A549 (cell line): Measurements from ENCODE around the gene PLD4. TPM values are rescaled to one million over a fixed set of nuclear protein-coding genes. Genes with fewer than 3 reads are reported as not detected.

Experiments used
- ATAC-seq, 2 experiments: fragments of 200-7000 bp in 1 of 2; fragments of >200 bp in 1 of 2; cut with Nextera tagmentation in 1 of 2; cut with Tn5 transposase in 1 of 2; 3 replicates each; pipeline versions ENCODE4 v1.8.0 to v1.9.1; 2018 to 2020; ENCODE audit warnings: mild to moderate bottlenecking in 1 of 2, moderate library complexity in 1 of 2
- CTCF ChIA-PET: fragments of 300-600 bp; sonication (Branson Sonifier 250); formaldehyde crosslinking; extraction: SDS; loops from one replicate; lab custom pipeline; 2021; ENCODE audit warnings: antibody characterized with exemption, inconsistent platforms; lab: Yijun Ruan, JAX
- POLR2A ChIA-PET: fragments of 350-600 bp; formaldehyde crosslinking; extraction: SDS; loops from one replicate; lab custom pipeline; 2021; ENCODE audit warnings: antibody characterized with exemption, inconsistent platforms; lab: Yijun Ruan, JAX
- DNase-seq, 2 experiments: peaks; one replicate each; pipeline versions ENCODE4 v3.0.0 to v3.0.0-alpha.2; 2011 to 2016; ENCODE audit warnings: low read depth in 1 of 2, low spot score in 1 of 2
- FAIRE-seq: peaks from 2 replicates; lab custom pipeline; 2011; peaks lifted over from hg19 to GRCh38; lab: Jason Lieb, UNC
- H3K27ac ChIP-seq, 2 experiments: fragments of >200 bp; sonication (Bioruptor Twin); formaldehyde crosslinking; 3 replicates each; pipeline ENCODE4 v1.5.1; 2016 to 2017
- H3K4me1 ChIP-seq: fragments of >200 bp; sonication (Bioruptor Twin); formaldehyde crosslinking; 3 replicates; pipeline ENCODE4 v1.6.1; 2016
- H3K4me2 ChIP-seq: fragments of >200 bp; sonication (Bioruptor Twin); formaldehyde crosslinking; 3 replicates; pipeline ENCODE4 v1.6.1; 2016
- H3K4me3 ChIP-seq: fragments of >200 bp; sonication (Bioruptor Twin); formaldehyde crosslinking; 3 replicates; pipeline ENCODE4 v1.5.1; 2016
- H3K9me3 ChIP-seq: fragments of >200 bp; sonication (Bioruptor Twin); formaldehyde crosslinking; 3 replicates; pipeline ENCODE4 v1.6.1; 2016
- BCL3 ChIP-seq: fragments of >200 bp; sonication (Bioruptor Twin); formaldehyde crosslinking; IDR thresholded peaks from 3 replicates; pipeline ENCODE4 v1.6.1; 2016
- CBX8 ChIP-seq: fragments of 200-600 bp; sonication (generic); IDR thresholded peaks from 2 replicates; pipeline ENCODE4 v1.6.1; 2016
- CHD2 ChIP-seq: fragments of 150-350 bp; IDR thresholded peaks from 2 replicates; pipeline ENCODE4 v1.6.1; 2014; ENCODE audit warnings: low read length; ENCODE audit not compliant: partially characterized antibody
- CTCF ChIP-seq: fragments of >200 bp; sonication (Bioruptor Twin); formaldehyde crosslinking; IDR thresholded peaks from 3 replicates; pipeline ENCODE4 v1.5.1; 2016
- E2F6 ChIP-seq: IDR thresholded peaks from 2 replicates; pipeline ENCODE4 v1.6.1; 2012; ENCODE audit warnings: low read depth, borderline replicate concordance
- EHMT2 ChIP-seq: fragments of 200-600 bp; sonication (generic); IDR thresholded peaks from 2 replicates; pipeline ENCODE4 v1.6.1; 2016; ENCODE audit warnings: antibody characterized with exemption, low read depth, mild to moderate bottlenecking, moderate library complexity
- ESRRA ChIP-seq: fragments of 150-350 bp; IDR thresholded peaks from 2 replicates; pipeline ENCODE4 v1.6.1; 2014; ENCODE audit warnings: mild to moderate bottlenecking, low read length, borderline replicate concordance
- FOXS1 ChIP-seq: fragments of 250-450 bp; sonication (Bioruptor Pico); IDR thresholded peaks from 2 replicates; pipeline ENCODE4 v1.5.0; 2020; ENCODE audit warnings: mild to moderate bottlenecking, moderate library complexity
- GATA3 ChIP-seq: IDR thresholded peaks from 2 replicates; pipeline ENCODE4 v1.6.1; 2012; ENCODE audit warnings: borderline replicate concordance
- HDAC2 ChIP-seq: fragments of 200-600 bp; sonication (generic); IDR thresholded peaks from 2 replicates; pipeline ENCODE4 v1.6.1; 2016
- HEYL ChIP-seq: fragments of 250-450 bp; sonication (Bioruptor Pico); IDR thresholded peaks from 2 replicates; pipeline ENCODE4 v1.8.0; 2021; ENCODE audit warnings: mild to moderate bottlenecking, moderate library complexity
- HOXA7 ChIP-seq: fragments of 250-450 bp; sonication (Bioruptor Pico); IDR thresholded peaks from 2 replicates; pipeline ENCODE4 v1.5.0; 2020; ENCODE audit warnings: mild to moderate bottlenecking, moderate library complexity
- JUN ChIP-seq, 2 experiments: fragments of >200 bp; sonication (Bioruptor Twin); formaldehyde crosslinking; IDR thresholded peaks; 2 replicates in 1 of 2; 3 replicates in 1 of 2; pipeline ENCODE4 v1.6.1; 2016 to 2017
- JUNB ChIP-seq: fragments of >200 bp; sonication (Bioruptor Twin); formaldehyde crosslinking; IDR thresholded peaks from 2 replicates; pipeline ENCODE4 v1.6.1; 2016
- KDM1A ChIP-seq: fragments of 200-600 bp; sonication (generic); IDR thresholded peaks from 2 replicates; pipeline ENCODE4 v1.6.1; 2016; ENCODE audit warnings: low read depth, mild to moderate bottlenecking
- NFE2L2 ChIP-seq: fragments of 150-350 bp; conservative IDR thresholded peaks from 2 replicates; pipeline ENCODE4 v1.6.1; 2014; ENCODE audit warnings: low read length
- NPAS2 ChIP-seq: fragments of 250-450 bp; sonication (Bioruptor Pico); IDR thresholded peaks from 2 replicates; pipeline ENCODE4 v1.8.0; 2022; ENCODE audit warnings: mild to moderate bottlenecking, moderate library complexity, borderline replicate concordance
- NR3C1 ChIP-seq: fragments of >200 bp; sonication (Bioruptor Twin); formaldehyde crosslinking; IDR thresholded peaks from 3 replicates; pipeline ENCODE4 v1.6.1; 2017
- RARB ChIP-seq: fragments of 250-450 bp; sonication (Bioruptor Pico); IDR thresholded peaks from 2 replicates; pipeline ENCODE4 v1.8.0; 2021; ENCODE audit warnings: mild to moderate bottlenecking, moderate library complexity
- RCOR1 ChIP-seq: fragments of 150-350 bp; IDR thresholded peaks from 2 replicates; pipeline ENCODE4 v1.6.1; 2014; ENCODE audit warnings: antibody characterized with exemption, low read length, low read depth
- RNF2 ChIP-seq: fragments of 200-600 bp; sonication (generic); IDR thresholded peaks from 2 replicates; pipeline ENCODE4 v1.6.1; 2016; ENCODE audit warnings: low read depth, mild to moderate bottlenecking, antibody characterized with exemption, moderate library complexity, borderline replicate concordance
- SREBF2 ChIP-seq: fragments of 450-650 bp; IDR thresholded peaks from 2 replicates; pipeline ENCODE4 v1.6.1; 2014; ENCODE audit warnings: mild to moderate bottlenecking, moderate library complexity
- TFCP2L1 ChIP-seq: fragments of 250-450 bp; sonication (Bioruptor Pico); IDR thresholded peaks from 2 replicates; pipeline ENCODE4 v1.5.0; 2021; ENCODE audit warnings: mild to moderate bottlenecking
- USF2 ChIP-seq: fragments of 450-650 bp; IDR thresholded peaks from 2 replicates; pipeline ENCODE4 v1.6.1; 2014; ENCODE audit warnings: antibody characterized with exemption
- ZFP36 ChIP-seq: fragments of 450-650 bp; IDR thresholded peaks from 2 replicates; pipeline ENCODE4 v1.6.1; 2014; ENCODE audit warnings: borderline replicate concordance; ENCODE audit not compliant: partially characterized antibody
- ZSCAN20 ChIP-seq: fragments of 250-450 bp; sonication (Bioruptor Pico); IDR thresholded peaks from 2 replicates; pipeline ENCODE4 v1.8.0; 2022; ENCODE audit warnings: mild to moderate bottlenecking, moderate library complexity
- WGBS: methylation state at CpG from one replicate; pipeline ENCODE4 v1.1.6; 2017; ENCODE audit errors: missing lambda C conversion rate; 5-methylcytosine and 5-hydroxymethylcytosine counted together
- polyA plus RNA-seq, 4 experiments: library from polyadenylated mRNA; depleted of rRNA in 3 of 4; stranded (reverse); fragments of >200 nt; fragmentation: RNase III in 1 of 4; extraction: RNeasy Plus Mini Kit Qiagen cat#74134 plus additional on column Dnase treatment in 1 of 4; gene quantifications; 2 replicates in 3 of 4; 3 replicates in 1 of 4; pipeline ENCODE4 v1.2.3, GENCODE V29; 2011 to 2017

The PLD4 gene
- polyA plus RNA-seq, 2 of the 4 experiments (the other 2 are of a cell fraction) = 0.01 TPM

- FAIRE-seq = no peak
- ATAC-seq = no peak
- ChIA-PET POLR2A (no interaction called here), CTCF (no interaction called here)
- no peak overlapping the region for H3K27ac ChIP-seq
- 88% methylated on average over 13 of the region's 13 CpGs for WGBS
- H3K4me1 ChIP-seq = peaks cover 7% of the 10 kb centered on the region; the same call in 2 of the 3 replicates
- H3K4me2 ChIP-seq = no peak overlapping the region
- no peak for DNase-seq
- H3K9me3 ChIP-seq = no peaks in the 10 kb centered on the region
- no peak overlapping the region for H3K4me3 ChIP-seq
- TF ChIP-seq ESRRA = no peak
- no peak for TF ChIP-seq USF2
- TF ChIP-seq NR3C1 = no peak
- TF ChIP-seq JUNB = no peak
- no peak for TF ChIP-seq RCOR1
- TF ChIP-seq NPAS2 = no peak
- TF ChIP-seq SREBF2 = no peak
- no peak for TF ChIP-seq EHMT2
- TF ChIP-seq KDM1A = no peak
- TF ChIP-seq, all 56 proteins: peak for 0
Measured at GRCh38 chr14:104953097-104953496, 28.4 kb downstream of the PLD4 start.

GRCh38 chr14:104953896-104954656, 29.4 kb downstream of the PLD4 start:
- H3K9me3 ChIP-seq = no peaks in the 10 kb centered on the region
- no peak overlapping the region for H3K4me3 ChIP-seq
- POLR2A ChIA-PET = no interaction called here
- H3K27ac ChIP-seq = no peak overlapping the region
- DNase-seq = no peak
- peak; percentile 31 to 32; a peak in 2 of 6 replicates for ATAC-seq
- CTCF ChIA-PET = interaction anchor here (1.1 kb wide), 1 partner anchor 91 kb away, joined by 6 read pairs; no protein-coding TSS in a partner anchor
- H3K4me2 ChIP-seq = no peak overlapping the region
- peaks cover 7% of the 10 kb centered on the region; the same call in 2 of the 3 replicates for H3K4me1 ChIP-seq
- TF ChIP-seq NFE2L2 (no peak), FOXS1 (CRISPR knock-in tag) (no peak), RARB (CRISPR knock-in tag) (no peak), NPAS2 (no peak), E2F6 (no peak), HEYL (CRISPR knock-in tag) (no peak), BCL3 (no peak), ZFP36 (no peak), GATA3 (no peak), ZSCAN20 (no peak), JUN (IDR thresholded peaks at IDR 0.05) (no peak), HDAC2 (no peak), HOXA7 (CRISPR knock-in tag) (no peak), EHMT2 (no peak), CTCF (no peak), RCOR1 (no peak), CBX8 (no peak), TFCP2L1 (CRISPR knock-in tag) (no peak), RNF2 (no peak), CHD2 (no peak)
- TF ChIP-seq, all 56 proteins: peak for 0
- WGBS = 94% methylated on average over 25 of the region's 26 CpGs
- no peak for FAIRE-seq
